Mammary epithelial cell (primary cell): Measurements from ENCODE around the gene PKIG.

Experiments used
- EZH2 ChIP-seq: IDR thresholded peaks from 2 replicates; pipeline ENCODE4 v1.6.1; 2012; ENCODE audit warnings: low read length, inconsistent platforms, borderline replicate concordance
- TF ChIP-seq, protein P1 (sequence below), 2 donors: IDR thresholded peaks in 1 of 2; conservative IDR thresholded peaks in 1 of 2; 2 replicates each; pipeline ENCODE4 v1.5.1; 2011 to 2012; ENCODE audit warnings: inconsistent platforms in 2 of 2, low read length in 2 of 2, mild to moderate bottlenecking in 2 of 2, control low read depth in 1 of 2, low read depth in 1 of 2; ENCODE audit not compliant: insufficient read depth in 1 of 2; ENCODE audit errors: extremely low read depth in 1 of 2

DNA sequence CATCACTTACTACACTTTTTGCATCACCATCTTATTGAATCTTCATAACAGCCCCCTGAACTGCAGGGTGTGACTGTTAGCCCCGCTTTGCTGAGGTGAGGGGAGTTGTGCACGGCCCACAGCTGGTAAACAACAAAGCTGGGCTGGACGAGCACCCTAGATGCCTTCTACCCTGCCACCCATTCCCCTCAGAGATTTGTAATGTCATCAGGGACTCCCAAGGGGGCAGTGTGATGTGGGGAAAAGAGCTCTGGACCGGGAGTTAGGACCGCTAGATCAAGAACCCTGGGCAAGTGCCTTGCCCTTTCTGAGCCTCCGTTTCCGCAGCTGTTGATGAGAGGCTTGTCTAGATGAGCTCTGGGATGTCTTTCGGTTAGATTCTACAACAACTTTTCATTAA is 20.9 kb downstream of the PKIG start:
- TF ChIP-seq, protein P1, sequence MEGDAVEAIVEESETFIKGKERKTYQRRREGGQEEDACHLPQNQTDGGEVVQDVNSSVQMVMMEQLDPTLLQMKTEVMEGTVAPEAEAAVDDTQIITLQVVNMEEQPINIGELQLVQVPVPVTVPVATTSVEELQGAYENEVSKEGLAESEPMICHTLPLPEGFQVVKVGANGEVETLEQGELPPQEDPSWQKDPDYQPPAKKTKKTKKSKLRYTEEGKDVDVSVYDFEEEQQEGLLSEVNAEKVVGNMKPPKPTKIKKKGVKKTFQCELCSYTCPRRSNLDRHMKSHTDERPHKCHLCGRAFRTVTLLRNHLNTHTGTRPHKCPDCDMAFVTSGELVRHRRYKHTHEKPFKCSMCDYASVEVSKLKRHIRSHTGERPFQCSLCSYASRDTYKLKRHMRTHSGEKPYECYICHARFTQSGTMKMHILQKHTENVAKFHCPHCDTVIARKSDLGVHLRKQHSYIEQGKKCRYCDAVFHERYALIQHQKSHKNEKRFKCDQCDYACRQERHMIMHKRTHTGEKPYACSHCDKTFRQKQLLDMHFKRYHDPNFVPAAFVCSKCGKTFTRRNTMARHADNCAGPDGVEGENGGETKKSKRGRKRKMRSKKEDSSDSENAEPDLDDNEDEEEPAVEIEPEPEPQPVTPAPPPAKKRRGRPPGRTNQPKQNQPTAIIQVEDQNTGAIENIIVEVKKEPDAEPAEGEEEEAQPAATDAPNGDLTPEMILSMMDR (conservative IDR thresholded peaks at IDR 0.05 in 1 of 2, IDR thresholded peaks at IDR 0.05 in 1 of 2; ENCODE audit: extremely low read depth in 1 of 2, insufficient read depth in 1 of 2, low read depth in 1 of 2, low read length in 2 of 2), result no peak
- no peak for TF ChIP-seq EZH2
